ENCODE measurements around the gene PCNT. TPM values are rescaled to one million over a fixed set of nuclear protein-coding genes. Genes with fewer than 3 reads are reported as not detected.

Gene PCNT
- total RNA-seq, 2 donors from 2014 or later = 15.1 to 32.5 TPM

- Histone ChIP-seq H3K27ac (no peak overlapping the region), H3K4me3 (no peak overlapping the region), H3K4me1 (no peaks in the 10 kb centered on the region), H3K9me3 (no peaks in the 10 kb centered on the region), H3K9ac (ENCODE audit: low read depth in 2 of 2, low read length in 2 of 2) (no peak overlapping the region), H3K36me3 (peaks cover 2% of the 10 kb centered on the region), H3K27me3 (no peaks in the 10 kb centered on the region)
- no peak for TF ChIP-seq CTCF (IDR thresholded peaks at IDR 0.05)
- intact Hi-C loops (cut with DNase I) = no loop called here
- DNase-seq = no peak
Measured at GRCh38 chr21:46491553-46491952, 167.6 kb downstream of the PCNT start.

- Histone ChIP-seq H3K9me3 (no peaks in the 10 kb centered on the region), H3K4me1 (no peaks in the 10 kb centered on the region), H3K27ac (no peak overlapping the region), H3K4me3 (no peak overlapping the region), H3K36me3 (peaks cover 6% of the 10 kb centered on the region), H3K27me3 (no peaks in the 10 kb centered on the region), H3K9ac (ENCODE audit: low read depth in 2 of 2, low read length in 2 of 2) (no peak overlapping the region)
- no peak for TF ChIP-seq CTCF (IDR thresholded peaks at IDR 0.05)
- intact Hi-C loops (cut with DNase I) = no loop called here
- no peak for DNase-seq
Measured at GRCh38 chr21:46492851-46493250, 168.9 kb downstream of the PCNT start.

GRCh38 chr21:46493828-46494227 lies 169.9 kb downstream of the PCNT start:
- DNase-seq = no peak
- H3K36me3 ChIP-seq = peaks cover 14% of the 10 kb centered on the region

More at GRCh38 chr21:46493828-46494227, 169.9 kb downstream of the PCNT start:
- Histone ChIP-seq H3K4me3 (no peak overlapping the region), H3K4me1 (no peaks in the 10 kb centered on the region), H3K9me3 (no peaks in the 10 kb centered on the region), H3K27ac (no peak overlapping the region), H3K9ac (ENCODE audit: low read depth in 2 of 2, low read length in 2 of 2) (no peak overlapping the region), H3K27me3 (no peaks in the 10 kb centered on the region)
- intact Hi-C loops (cut with DNase I) = no loop called here
- TF ChIP-seq CTCF (IDR thresholded peaks at IDR 0.05) = no peak

Other genes with a start within 250 kb of the PCNT start
- gene COL6A2, start 226.0 kb upstream of the PCNT start, total RNA-seq = 100 to 1,000 TPM in 1 of 2 donors, 10 to 100 TPM in 1; 55.7 to 190 TPM
- 1 to 10 TPM in 1 of 2 donors, under 1 TPM in 1; 0.45 to 4.2 TPM for gene FTCD, start 168.6 kb upstream of the PCNT start, total RNA-seq
- 1 to 10 TPM; 6.2 to 6.9 TPM for gene SPATC1L, start 139.7 kb upstream of the PCNT start, total RNA-seq
- 100 to 1,000 TPM in 1 of 2 donors, 10 to 100 TPM in 1; 78.2 to 142 TPM for gene LSS, start 95.4 kb upstream of the PCNT start, total RNA-seq
- gene MCM3AP, start 38.5 kb upstream of the PCNT start, total RNA-seq = 100 to 1,000 TPM in 1 of 2 donors, 10 to 100 TPM in 1; 68.4 to 112 TPM
- gene YBEY, start 37.8 kb upstream of the PCNT start, total RNA-seq = 10 to 100 TPM in 1 of 2 donors, 1 to 10 TPM in 1; 8.0 to 12.4 TPM
- gene C21orf58, start 286 bp upstream of the PCNT start, total RNA-seq = 10 to 100 TPM in 1 of 2 donors, 1 to 10 TPM in 1; 5.5 to 25.7 TPM
- 10 to 100 TPM; 40.4 to 41.0 TPM for gene DIP2A, start 134.7 kb downstream of the PCNT start, total RNA-seq